GM08714 (cell line): ENCODE measurements around the gene MAMDC4.
"Not testable (repeated sequence)": the region's sequence is repeated elsewhere in the genome, so short reads cannot be mapped to it uniquely, and the experiment has no call there.

ENCODE experiments used
- H3K4me3 ChIP-seq: fragments of 200-500 bp; sonication (Bioruptor generic); 2 replicates; pipeline ENCODE4 v1.5.1; 2014; ENCODE audit warnings: mild to moderate bottlenecking, low read length, inconsistent platforms
- ZNF274 ChIP-seq: IDR thresholded peaks from 2 replicates; pipeline ENCODE4 v1.6.1; 2012; ENCODE audit warnings: mild to moderate bottlenecking, low read depth, low read length

The MAMDC4 gene

DNA sequence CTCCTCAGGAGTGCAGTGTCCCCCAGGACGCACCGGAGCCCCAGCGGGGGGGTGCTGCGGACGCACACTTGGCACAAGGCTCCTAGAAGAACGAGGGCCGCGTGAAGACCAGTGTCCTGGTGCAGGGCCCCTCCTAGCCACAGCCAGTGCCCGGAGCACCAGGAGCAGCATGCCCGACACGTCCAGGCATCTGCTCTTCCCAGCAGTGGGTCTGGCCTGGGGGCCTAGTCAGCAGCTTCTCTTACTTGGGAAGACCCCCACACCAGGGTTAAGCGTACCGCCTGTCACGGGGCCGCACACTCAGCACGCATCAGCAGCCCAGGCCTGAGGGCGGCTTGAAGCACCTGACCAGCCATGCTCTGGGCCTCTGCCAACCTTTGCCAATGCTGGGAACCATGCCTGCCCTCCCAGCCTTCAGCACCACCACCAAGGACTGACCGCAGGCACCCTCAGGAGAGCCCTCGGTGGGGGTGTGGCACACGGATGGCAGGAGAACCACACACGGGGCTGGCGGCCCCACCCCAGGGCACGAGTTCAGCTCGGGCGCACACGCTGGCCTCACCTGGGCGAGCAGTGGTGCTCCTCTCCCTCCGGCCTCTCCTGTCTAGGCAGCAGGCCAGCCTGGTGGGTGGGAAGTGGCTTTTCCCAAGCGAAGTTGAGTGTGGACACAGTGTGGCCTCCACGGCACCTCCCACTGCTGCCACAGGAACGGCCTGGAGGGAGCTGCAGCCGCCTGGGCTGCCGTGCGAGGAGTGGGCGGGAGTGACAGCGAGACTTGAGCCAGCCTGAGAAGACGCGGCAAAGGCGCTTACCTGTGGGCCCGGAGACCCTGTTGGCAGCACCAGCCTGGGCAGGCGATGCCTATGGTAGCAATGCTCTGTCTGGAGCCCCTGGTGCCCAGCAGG, 21.9 kb upstream of the MAMDC4 start:
- no peak overlapping the region for H3K4me3 ChIP-seq
- TF ChIP-seq ZNF274 = no peak

DNA sequence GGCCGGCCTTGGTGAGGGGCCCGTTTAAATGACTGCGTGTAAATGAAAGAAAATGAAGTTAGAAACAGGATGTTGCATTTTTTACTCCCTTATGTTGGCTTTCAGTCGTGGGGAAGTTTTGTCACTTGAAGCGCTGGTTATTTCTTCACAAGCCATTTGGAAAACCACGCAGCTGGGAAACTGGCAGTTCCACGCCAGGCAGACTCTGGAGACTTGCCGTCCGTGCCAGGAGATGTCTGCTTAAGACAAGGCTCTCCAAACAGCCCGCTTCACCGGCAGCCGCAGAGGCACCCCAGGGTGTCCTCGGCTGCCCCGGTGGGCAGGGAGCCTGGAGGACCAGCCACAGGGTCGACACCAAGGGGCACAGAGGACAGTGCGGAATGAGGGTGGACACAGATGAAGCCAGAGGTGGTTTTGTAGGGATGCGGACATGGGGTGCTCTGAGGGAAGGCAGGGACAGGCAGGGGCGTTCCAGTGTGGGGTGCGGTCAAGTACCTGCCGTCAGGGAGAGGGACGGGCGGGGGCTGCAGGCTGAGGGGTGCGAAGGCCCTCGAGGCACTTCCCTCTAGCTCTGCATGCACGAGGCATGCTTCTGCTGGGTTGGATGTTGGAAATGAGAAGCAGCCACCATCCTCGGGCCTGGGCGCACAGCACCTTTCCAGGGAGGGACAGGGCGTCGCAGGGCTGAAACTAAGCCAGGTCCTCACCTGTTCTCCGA, 21.0 kb upstream of the MAMDC4 start:
- no peak for TF ChIP-seq ZNF274
- no peak overlapping the region for H3K4me3 ChIP-seq

DNA sequence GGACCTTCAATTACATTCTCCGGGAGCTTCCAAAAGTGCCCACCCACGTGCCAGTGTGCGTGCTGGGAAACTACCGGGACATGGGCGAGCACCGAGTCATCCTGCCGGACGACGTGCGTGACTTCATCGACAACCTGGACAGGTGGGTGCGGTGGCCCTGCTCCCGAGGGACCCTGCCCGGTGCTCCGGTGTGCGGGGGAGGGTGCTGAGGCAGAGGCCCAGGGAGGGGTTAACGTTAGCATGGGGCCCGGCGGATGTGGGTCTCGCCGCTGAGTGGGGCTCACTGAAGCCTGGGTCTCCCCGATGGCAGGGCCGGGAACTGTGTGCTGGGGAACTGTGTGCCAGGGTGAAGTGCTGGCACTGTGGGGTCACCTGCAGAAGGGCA, 20.4 kb upstream of the MAMDC4 start:
- no peak for TF ChIP-seq ZNF274
- H3K4me3 ChIP-seq = no peak overlapping the region

DNA sequence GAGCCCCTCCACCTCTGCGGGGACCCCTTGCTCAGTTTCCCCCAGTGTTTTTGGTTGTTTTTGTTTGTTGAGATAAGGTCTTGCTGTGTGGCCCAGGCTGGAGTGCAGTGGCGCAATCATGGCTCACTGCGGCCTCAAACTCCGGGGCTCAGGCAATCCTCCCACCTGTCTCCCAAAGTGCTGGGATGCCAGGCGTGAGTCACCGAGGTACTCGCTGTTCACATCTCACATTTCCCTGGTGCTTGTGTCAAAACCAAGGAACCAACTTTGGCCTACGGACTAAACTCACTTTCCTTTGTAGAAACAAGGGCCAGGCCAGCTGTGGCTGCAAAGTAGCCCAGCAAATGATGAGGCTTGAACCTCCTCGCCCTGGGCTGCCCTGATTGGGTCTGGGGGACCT, 19.6 kb upstream of the MAMDC4 start:
- no peak for TF ChIP-seq ZNF274
- no peak overlapping the region for H3K4me3 ChIP-seq

DNA sequence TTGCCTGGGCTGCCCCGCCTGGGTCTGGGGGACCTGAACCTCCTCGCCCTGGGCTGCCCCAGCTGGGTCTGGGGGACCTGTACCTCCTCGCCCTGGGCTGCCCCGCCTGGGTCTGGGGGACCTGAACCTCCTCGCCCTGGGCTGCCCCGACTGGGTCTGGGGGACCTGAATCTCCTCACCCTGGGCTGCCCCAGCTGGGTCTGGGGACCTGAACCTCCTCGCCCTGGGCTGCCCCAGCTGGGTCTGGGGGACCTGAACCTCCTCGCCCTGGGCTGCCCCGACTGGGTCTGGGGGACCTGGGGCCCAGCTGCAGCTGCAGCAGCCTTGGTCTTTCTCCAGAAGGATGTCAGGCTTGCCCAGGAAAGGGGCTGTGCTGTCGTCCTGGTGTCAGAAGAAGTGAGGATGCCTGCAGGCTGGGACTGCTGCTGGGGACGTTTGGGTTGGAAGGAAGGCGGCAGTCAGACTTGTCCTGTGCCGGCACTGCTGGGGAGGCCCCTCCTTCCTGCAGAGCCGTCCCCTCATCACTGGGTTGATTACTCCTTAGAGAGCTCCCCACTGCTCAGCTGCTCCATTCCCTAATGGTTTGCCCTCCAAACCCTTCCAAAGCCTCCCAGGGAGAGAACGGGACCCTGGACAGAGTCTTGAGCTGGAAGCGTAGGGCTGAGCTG, 18.6 kb upstream of the MAMDC4 start:
- not testable (repeated sequence) for H3K4me3 ChIP-seq

DNA sequence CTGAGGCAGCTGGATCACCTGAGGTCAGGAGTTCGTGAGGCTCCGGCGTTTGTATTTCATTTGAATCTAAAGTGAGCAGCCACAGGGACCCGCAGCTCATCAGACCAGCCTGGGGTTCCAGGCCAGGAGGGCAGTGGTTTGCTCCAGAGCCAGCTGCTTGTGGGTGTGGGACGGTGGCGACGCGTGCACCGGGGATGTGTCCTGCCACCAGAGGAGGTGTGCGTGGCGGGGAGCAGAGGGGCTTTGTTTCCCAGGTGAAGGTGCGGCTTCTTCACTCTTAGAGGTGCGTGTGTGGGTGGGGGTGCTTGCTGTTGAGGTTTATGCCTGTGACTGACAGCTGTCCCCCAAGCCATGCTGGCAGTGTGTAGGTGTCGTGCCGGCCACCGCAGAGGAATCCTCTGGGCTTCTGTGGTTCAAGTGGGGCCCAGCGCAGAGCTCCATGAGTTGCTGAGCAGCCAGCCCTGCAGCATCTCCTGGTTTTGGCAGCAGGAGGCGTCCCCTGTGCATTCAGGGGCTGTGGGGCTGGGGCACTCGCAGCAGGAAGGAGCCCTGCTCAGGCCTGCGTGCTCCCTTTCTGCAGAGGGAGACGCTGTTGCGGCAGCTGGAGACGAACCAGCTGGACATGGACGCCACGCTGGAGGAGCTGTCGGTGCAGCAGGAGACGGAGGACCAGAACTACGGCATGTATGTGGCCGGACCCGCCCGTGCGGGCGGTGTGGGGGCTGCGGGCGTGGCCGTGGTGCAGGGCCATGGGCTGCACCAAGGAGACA, 16.8 kb upstream of the MAMDC4 start:
- no peak overlapping the region for H3K4me3 ChIP-seq
- TF ChIP-seq ZNF274 = no peak

DNA sequence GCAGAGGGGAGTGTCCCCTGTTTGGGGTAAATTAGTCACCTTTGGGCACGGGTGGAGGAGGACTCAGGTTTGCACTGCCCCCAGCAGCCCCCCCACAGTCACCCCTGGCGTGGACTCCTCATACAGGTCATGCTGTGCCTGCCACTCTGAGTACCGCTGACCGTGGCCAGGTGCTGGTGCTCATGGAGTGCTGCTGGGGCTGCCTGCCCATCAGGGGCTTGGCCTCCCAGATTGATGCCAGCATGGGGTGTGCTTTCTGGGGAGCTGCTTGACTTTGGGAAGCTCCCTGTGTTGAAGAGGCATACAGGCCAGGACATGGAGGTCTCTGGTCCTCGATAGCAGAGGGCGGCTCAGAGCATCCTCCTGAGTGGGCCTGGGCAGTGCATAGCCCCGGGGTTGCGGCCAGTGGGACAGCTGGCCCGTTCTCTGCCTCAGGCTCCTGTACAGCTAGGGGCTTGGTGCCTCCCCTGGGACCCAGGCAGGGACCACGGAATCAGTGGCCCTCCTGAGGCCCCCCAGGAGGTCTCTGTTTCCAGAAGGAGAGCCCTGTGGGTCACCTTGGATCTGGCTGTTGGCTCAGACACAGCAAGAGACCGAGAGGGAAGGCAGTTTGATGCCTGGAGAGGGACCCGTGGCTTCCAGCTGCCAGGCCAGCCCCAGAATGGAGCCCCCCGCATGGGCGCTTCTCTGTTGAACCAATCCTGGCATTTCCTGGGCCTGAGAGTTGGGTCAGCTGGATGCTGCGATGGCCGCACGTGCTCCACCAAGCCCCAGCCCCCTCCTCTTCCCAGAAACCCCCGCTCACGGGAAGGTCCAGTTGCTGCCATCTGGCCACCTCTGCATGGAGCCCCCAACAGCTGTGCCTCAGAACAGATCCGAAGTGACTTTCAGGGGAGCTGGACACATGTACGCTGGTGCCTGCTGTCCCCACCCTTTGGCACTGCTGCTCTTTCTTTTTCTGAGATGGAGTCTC, 15.9 kb upstream of the MAMDC4 start:
- TF ChIP-seq ZNF274 = no peak
- no peak overlapping the region for H3K4me3 ChIP-seq

DNA sequence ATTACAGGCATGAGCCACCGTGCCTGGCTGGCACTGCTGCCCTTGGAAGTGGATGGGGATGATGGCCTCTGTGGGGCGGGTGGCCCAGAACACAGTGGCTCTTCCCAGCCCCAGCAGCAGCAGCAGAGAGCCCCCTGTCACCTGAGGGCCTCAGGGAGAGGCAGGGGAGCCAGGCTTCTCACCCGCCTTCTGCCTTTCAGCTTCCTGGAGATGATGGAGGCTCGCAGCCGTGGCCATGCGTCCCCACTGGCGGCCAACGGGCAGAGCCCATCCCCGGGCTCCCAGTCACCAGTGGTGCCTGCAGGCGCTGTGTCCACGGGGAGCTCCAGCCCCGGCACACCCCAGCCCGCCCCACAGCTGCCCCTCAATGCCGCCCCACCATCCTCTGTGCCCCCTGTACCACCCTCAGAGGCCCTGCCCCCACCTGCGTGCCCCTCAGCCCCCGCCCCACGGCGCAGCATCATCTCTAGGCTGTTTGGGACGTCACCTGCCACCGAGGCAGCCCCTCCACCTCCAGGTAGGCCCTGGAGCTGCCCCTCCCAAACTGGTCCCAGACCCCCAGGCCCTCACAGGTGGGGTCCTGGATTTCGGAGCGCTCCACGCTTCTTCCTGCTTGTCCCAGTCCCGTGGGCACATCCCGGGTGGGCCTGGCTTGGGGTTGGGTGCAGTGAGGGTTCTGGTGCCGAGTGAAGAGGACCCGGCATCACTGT, 14.8 kb upstream of the MAMDC4 start:
- H3K4me3 ChIP-seq = no peak overlapping the region
- no peak for TF ChIP-seq ZNF274

DNA sequence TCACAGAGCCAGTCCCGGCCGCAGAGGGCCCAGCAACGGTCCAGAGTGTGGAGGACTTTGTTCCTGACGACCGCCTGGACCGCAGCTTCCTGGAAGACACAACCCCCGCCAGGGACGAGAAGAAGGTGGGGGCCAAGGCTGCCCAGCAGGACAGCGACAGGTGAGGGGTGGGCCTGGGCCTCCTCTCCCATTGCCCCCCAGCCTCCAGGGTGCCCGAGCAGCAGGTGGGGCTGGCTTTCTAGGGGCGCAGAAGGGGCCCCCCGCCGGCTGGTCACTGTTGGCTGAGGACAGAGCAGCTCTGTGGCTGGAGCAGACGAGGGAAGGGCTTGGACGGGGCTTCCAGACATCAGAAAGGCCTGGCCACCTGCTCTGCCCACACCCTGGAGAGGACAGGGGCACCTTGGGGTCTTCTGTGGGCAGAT, 14.3 kb upstream of the MAMDC4 start:
- H3K4me3 ChIP-seq = not testable (repeated sequence)

DNA sequence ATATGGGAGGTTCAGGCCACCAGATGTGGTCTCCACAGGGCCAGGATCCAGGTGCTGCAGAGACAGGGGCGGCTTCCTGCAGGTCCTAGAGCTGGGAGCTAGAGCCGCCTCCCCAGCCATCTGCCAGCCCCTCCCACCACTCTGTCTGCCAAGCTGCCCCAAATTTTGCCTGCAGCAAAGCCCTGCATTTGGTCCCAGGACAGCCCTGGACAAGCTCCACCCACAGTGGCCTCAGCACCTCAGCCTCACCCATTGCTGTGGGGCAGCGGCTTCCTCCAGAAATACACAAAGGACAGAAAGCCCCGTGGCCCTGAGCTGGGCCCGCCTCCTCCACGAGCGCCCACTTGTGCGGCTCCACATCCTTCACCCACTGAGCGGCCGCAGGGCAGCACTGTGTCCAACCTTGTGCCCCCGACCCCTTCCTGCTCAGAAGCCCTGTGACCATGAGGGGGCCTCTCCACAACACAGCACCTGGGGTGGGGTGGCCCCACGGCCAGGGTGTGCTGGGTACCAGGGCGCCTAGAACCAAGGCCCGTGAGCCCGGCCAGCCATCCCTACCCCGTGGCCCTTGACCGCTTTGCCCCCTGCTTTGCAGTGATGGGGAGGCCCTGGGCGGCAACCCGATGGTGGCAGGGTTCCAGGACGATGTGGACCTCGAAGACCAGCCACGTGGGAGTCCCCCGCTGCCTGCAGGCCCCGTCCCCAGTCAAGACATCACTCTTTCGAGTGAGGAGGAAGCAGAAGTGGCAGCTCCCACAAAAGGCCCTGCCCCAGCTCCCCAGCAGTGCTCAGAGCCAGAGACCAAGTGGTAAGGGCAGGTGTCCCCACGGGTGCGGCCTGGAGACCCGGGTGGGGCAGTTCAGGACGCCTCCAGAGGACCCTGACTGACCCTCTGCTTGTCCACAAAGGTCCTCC, 13.6 kb upstream of the MAMDC4 start:
- no peak for TF ChIP-seq ZNF274
- no peak overlapping the region for H3K4me3 ChIP-seq

DNA sequence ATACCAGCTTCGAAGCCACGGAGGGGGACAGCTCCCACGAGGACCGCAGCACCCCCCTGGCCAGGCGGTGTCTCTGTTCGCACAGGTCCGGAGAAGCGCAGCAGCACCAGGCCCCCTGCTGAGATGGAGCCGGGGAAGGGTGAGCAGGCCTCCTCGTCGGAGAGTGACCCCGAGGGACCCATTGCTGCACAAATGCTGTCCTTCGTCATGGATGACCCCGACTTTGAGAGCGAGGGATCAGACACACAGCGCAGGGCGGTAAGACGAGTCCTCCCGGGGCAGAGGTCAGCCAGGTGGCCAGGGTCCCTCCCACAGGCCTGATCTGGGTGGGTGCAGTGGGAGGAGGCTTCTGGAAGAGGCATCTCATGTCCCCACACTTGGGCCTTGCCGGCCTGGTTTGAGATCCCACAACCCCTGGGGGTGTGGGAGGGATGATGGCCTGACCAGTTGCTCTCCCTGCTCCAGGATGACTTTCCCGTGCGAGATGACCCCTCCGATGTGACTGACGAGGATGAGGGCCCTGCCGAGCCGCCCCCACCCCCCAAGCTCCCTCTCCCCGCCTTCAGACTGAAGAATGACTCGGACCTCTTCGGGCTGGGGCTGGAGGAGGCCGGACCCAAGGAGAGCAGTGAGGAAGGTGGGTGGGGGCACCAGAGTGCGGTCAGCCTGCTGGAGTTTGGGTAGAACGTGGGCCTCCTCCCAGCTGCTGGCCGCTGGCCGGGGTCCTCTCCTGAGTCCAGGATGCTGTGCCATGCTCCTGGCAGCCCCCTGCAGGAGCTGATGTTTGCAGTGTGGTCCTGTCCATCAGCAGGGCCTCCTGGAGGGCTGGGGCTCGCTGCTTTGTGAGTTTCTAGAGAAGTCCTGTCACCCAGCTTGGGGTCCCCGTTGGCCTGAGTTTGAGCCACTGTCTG, 12.7 kb upstream of the MAMDC4 start:
- no peak overlapping the region for H3K4me3 ChIP-seq
- no peak for TF ChIP-seq ZNF274
